NCI-H2196 treated with DMSO at 0.1 percent for 48 hours (cell line): ENCODE data around the gene WDFY3.

Experiments
- DNase-seq: peaks from one replicate; lab custom pipeline; 2025; ENCODE audit not compliant: unreplicated experiment; lab: John Stamatoyannopoulos, UW

The WDFY3 gene

DNA sequence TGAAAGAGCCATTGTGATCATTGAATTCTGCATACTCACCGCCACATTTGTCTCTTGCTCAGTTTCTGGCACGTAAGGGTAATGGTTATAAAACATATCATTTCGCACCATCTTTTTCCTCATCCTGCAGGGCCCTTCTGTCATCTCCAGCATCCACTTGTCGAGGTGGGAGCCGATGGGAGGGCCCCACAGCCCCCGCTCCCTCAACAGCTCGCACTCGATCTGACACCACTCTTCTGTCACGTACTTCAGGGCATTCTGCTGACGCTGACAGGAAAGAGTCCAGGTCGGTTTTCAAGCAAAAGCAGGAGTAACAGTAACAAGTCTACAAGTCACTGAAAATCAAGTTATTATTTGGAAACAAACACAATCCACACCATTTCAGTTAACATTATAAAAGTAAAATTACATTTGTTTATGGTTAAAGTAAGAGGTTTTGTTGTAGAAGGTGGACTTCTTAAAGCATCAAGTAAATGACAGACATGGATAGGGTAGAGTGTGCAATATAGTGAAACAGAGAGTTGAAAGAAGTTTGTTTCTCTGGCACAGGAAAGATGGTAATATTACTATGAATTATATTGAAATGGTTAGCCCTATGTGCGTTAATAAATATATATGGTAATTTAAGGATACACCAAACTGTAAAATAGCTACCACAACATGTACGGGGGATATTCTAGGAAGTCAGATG, 233.0 kb downstream of the WDFY3 start:
- no peak for DNase-seq

GRCh38 chr4:84730375-84730774, 236.1 kb downstream of the WDFY3 start:
- no peak for DNase-seq

- no peak for DNase-seq
Measured at GRCh38 chr4:84727491-84727890, 239.0 kb downstream of the WDFY3 start.

DNA sequence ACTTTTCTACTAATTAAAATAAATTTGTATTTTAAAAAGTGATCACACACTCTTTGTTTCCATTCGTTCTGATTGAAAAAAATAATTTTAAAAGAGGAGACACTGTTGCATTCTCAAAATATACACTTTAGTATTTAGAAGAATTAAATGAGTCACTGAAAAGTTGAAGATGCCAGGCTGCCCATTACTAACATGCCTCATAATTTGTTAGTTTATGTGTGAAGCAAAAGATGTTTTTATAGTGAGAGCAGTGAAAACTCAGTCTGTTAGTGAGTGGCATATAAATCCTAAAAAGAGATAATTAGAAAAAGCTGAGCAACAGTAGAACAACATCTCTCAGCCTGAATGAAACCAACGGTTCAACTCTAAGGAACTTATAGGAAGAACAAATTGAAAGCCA, 240.1 kb downstream of the WDFY3 start:
- DNase-seq: no peak

GRCh38 chr4:84722720-84723119, 243.8 kb downstream of the WDFY3 start:
- no peak for DNase-seq

- DNase-seq: no peak
Measured at GRCh38 chr4:84719115-84719514, 247.4 kb downstream of the WDFY3 start.

GRCh38 chr4:84718699-84719098, 247.8 kb downstream of the WDFY3 start:
- DNase-seq: no peak

DNA sequence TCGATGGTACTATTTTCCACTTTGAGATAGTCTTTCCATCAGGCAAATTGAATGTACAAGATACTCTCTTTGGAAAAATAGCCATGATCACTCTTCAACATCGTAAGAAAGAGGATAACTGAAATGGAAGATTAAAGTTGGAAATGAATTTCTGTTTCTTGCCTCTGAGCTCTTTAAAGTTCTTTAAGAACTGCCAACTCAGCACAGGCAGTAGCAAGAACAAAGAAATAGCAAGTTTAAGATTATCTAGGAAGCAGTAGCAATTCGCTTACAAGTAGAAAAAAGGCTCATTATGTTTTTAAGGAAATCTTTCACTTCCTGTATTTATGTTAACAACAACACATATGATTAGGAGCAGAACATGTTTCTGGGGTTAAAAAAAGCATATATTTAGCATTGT, 255.9 kb downstream of the WDFY3 start:
- no peak for DNase-seq

GRCh38 chr4:84708406-84709135, 257.9 kb downstream of the WDFY3 start:
- DNase-seq: no peak

- no peak for DNase-seq
Measured at GRCh38 chr4:84706286-84706685, 260.2 kb downstream of the WDFY3 start.

GRCh38 chr4:84699001-84699671, 267.4 kb downstream of the WDFY3 start:
- no peak for DNase-seq

DNA sequence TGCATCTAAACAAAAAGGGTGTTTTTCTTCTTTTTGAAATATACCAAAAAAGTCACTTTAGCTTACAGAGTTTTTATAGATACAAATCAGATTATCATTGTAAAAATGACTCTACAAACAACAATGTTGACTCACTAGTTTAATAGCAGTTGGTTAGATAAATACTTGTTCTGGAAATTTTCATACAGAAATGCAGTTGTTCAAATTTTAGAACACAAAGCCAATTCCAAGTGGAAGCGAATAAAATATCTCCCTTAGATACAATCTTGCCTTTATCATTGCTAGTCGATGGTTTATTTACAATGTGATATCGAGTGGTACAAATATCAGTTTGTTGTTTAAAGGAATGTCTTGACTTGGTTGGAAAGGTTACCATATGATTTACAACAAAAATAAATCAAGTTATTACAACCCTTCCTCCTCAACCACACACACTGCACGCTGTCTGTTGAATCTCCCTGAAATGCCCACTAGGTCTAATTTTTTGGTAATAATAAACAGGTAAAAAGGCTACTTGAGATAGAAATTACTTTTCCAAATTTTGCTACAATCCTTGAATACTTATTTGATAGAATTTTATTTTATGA, 268.8 kb downstream of the WDFY3 start:
- DNase-seq: no peak

DNA sequence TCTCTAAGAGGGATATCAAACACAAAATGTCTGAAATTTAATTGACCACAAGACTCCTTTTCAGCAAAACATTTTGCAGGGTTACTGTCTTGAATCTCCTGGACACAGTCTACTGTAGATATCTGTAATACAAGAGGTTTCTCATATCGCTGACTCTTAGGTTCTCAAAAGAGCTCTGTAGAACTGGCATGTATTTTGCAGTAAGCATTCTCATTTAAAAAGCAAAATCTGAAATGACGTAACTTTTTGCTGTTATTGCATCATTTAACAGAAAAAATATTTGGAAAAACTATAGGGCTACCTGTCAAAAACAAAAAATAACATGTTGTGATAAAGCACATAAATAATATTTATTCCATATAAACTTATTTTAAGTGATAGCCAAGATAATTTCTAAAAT, 269.3 kb downstream of the WDFY3 start:
- DNase-seq: no peak

DNA sequence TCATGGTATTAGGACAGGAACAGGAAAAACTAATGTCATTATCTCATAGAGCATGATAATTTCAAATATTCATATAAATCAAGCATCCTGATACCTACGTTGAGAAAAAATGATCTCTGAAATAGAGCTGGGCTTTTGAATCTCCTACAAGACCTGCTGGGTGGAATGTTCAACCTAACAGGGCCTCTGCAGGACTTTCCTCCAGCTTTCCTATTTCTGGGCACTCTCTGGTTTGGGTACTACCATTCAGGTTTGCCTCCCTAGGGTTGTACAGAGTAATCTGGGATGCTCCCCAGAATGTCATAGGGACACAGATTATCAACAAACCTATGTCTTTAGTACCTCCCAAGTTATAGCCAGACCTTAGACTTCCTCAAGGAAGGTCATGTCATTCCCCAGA, 274.7 kb downstream of the WDFY3 start:
- no peak for DNase-seq

DNA sequence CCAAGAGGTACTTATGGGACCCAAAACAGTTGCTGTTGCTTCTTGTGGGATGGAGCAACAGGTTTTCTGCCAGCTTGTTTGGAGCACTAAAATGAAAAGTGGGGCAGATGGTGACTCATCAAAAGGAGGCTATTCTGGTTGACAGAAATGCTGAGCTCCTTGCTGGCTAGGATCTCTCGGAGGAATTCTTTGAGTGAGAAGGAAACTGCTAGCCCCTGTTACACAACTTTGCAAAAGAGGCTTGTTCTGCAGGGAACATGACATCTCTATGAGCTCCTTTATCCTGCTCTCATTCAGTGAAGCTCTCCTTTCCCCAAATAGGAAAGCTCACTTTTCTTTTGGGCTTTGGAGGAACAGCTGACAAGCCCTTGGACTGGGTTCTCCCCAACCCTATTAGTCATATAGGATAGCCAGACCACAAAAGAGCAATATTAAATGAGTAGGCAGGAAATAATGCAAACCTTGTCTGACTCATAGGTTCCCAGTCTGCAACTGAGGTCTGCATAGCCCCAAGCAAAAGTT, 275.3 kb downstream of the WDFY3 start:
- DNase-seq: no peak

GRCh38 chr4:84690481-84690880, 276.0 kb downstream of the WDFY3 start:
- no peak for DNase-seq

DNA sequence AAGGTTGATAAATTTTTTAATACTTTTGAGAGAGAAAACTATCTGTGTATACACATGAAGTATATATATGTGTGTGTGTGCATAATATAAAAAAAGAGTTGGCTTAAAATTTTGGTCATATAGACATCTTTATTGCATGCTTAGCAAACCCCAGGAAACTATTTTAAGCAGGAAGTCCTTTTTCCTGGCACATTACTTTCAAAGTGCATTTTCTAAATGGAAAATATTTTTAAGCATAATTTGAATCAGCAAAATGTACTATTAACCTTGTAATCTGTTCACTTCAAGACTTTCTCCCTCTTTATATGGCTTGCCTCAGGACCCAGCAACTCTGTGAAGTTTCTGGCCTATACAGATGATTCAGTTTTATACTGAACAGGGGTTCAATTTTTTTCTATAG, 277.3 kb downstream of the WDFY3 start:
- DNase-seq: no peak

GRCh38 chr4:84688605-84689004, 277.9 kb downstream of the WDFY3 start:
- no peak for DNase-seq

GRCh38 chr4:84685105-84685504, 281.4 kb downstream of the WDFY3 start:
- DNase-seq: no peak

DNA sequence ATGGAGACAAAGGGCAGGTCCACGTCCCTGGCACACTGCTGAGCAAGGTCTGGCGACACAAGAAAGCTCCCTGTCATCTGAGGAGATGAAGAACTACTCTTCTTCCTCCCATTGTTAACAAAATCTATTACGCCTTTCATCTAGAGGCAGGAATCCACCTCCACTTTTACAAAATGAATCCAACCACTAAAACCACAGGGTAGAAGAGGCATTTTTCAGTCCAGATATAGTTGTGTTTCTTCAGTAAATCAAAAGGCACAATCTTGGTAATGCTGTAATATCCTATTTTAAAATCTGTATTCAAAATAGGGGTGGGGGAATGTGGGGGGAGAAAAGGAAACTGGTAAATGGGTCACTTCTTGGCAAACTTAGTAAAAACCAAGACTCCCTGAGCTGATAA, 282.1 kb downstream of the WDFY3 start:
- no peak for DNase-seq

DNA sequence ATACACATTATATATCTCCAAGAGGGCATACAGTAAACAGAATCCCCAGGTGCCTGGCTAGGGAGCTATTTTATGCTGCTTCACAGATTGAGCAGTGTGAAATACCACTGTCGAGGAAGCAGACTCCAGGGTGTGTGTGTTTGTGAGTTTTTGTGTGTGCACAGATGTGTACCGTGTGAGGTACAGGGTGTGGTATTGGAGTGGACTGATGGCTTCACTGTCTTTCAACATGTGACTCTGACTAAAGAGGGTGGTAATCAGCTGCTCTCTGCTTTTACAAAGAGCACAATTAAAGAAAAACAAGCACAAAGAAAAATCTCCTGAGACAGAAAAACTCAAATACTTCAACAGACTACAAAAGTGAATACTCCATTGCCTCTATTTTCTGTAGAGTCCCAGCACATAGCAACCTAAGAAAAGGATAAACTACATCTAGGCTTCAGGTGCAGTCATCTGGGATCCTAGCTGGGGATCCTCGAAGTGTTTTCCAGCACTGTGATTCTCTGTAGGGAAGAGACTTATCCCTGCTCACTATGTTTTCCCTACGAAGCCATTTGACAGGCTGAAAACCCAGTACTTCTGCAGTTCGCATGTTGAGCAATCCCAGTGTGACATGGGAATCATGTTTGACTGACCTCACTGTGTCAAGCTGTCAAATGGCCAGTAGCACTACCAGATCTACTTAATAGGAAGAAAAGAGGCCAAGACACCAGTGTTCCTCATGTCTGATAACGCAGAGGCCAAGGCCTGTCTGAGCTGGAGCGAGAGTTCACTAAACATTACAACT, 283.2 kb downstream of the WDFY3 start:
- DNase-seq: no peak
